HepG2 (cell line): Measurements from ENCODE around the gene LTBR. TPM values are rescaled to one million over a fixed set of nuclear protein-coding genes. Genes with fewer than 3 reads are reported as not detected.
A peak's percentile ranks its signal among the peaks of the same experiment; 100 is the strongest.

ENCODE experiments used
- CREBL2 ChIP-seq: sonication (generic); formaldehyde crosslinking; IDR thresholded peaks from 2 replicates; pipeline ENCODE4 v1.8.1; 2023; ENCODE audit warnings: missing genetic modification reagents, mild to moderate bottlenecking, borderline replicate concordance
- CREM ChIP-seq, 2 experiments: sonication (generic) in 1 of 2; formaldehyde crosslinking in 1 of 2; IDR thresholded peaks; 2 replicates each; pipeline versions ENCODE4 v1.4.0 to v1.6.1; 2016 to 2020; ENCODE audit warnings: antibody characterized with exemption in 1 of 2, mild to moderate bottlenecking in 1 of 2, missing genetic modification reagents in 1 of 2
- HIC2 ChIP-seq: sonication (generic); formaldehyde crosslinking; IDR thresholded peaks from 2 replicates; pipeline ENCODE4 v1.9.0; 2022; ENCODE audit warnings: low read depth, missing genetic modification reagents
- HNF1B ChIP-seq: sonication (generic); formaldehyde crosslinking; IDR thresholded peaks from 2 replicates; pipeline ENCODE4 v1.5.1; 2020; ENCODE audit warnings: mild to moderate bottlenecking, moderate library complexity, missing genetic modification reagents
- HOXA5 ChIP-seq: sonication (generic); formaldehyde crosslinking; IDR thresholded peaks from 2 replicates; pipeline ENCODE4 v1.4.0; 2020; ENCODE audit warnings: missing genetic modification reagents
- JUN ChIP-seq: sonication (generic); formaldehyde crosslinking; IDR thresholded peaks from 2 replicates; pipeline ENCODE4 v1.4.0; 2020; ENCODE audit warnings: mild to moderate bottlenecking, missing genetic modification reagents
- KAT7 ChIP-seq: IDR thresholded peaks from 2 replicates; pipeline ENCODE4 v1.6.1; 2018; ENCODE audit warnings: borderline replicate concordance, missing compliant biosample characterization
- KDM1A ChIP-seq: IDR thresholded peaks from 2 replicates; pipeline ENCODE4 v1.6.1; 2016; ENCODE audit warnings: missing compliant biosample characterization
- TEAD3 ChIP-seq: optimal IDR thresholded peaks from 2 replicates; pipeline ENCODE3; 2016; ENCODE audit warnings: borderline replicate concordance
- THAP11 ChIP-seq: IDR thresholded peaks from 2 replicates; pipeline ENCODE4 v1.6.1; 2016; ENCODE audit warnings: missing biosample characterization, missing genetic modification reagents
- ZFP36L2 ChIP-seq: sonication (generic); formaldehyde crosslinking; IDR thresholded peaks from 2 replicates; pipeline ENCODE4 v1.4.0; 2020; ENCODE audit warnings: missing genetic modification reagents
- ZHX2 ChIP-seq, 2 experiments: sonication (generic) in 1 of 2; formaldehyde crosslinking in 1 of 2; IDR thresholded peaks; 2 replicates each; pipeline versions ENCODE4 v1.6.1 to v1.9.0; 2014 to 2022; ENCODE audit warnings: antibody characterized with exemption in 1 of 2, borderline replicate concordance in 1 of 2, inconsistent platforms in 1 of 2, low read depth in 1 of 2, missing genetic modification reagents in 1 of 2
- ZNF136 ChIP-seq: sonication (generic); formaldehyde crosslinking; IDR thresholded peaks from 2 replicates; pipeline ENCODE4 v1.8.1; 2022; ENCODE audit warnings: low read depth, mild to moderate bottlenecking, moderate library complexity, missing genetic modification reagents
- ZNF235 ChIP-seq: sonication (generic); formaldehyde crosslinking; IDR thresholded peaks from 2 replicates; pipeline ENCODE4 v1.8.1; 2023; ENCODE audit warnings: mild to moderate bottlenecking, missing genetic modification reagents, borderline replicate concordance
- ZNF510 ChIP-seq: sonication (generic); formaldehyde crosslinking; IDR thresholded peaks from 2 replicates; pipeline ENCODE4 v1.4.0; 2020; ENCODE audit warnings: low read depth, mild to moderate bottlenecking, missing genetic modification reagents
- ZNF556 ChIP-seq: sonication (generic); formaldehyde crosslinking; IDR thresholded peaks from 2 replicates; pipeline ENCODE4 v1.4.0; 2020; ENCODE audit warnings: mild to moderate bottlenecking, missing genetic modification reagents, borderline replicate concordance
- polyA plus RNA-seq, 8 experiments: library from polyadenylated mRNA; depleted of rRNA in 3 of 8; stranded (reverse) in 7 of 8; unstranded in 1 of 8; fragments of >200 nt; fragmentation: Illumina TruSeq in 4 of 8; extraction: Trizol in 4 of 8; gene quantifications; 2 replicates each; pipeline versions ENCODE4 v1.2.1 to v1.2.3, GENCODE V29; 2011 to 2016; ENCODE audit warnings: low read depth in 4 of 8, missing spikeins in 1 of 8, mixed read lengths in 1 of 8; ENCODE audit not compliant: insufficient read depth in 1 of 8
- total RNA-seq, 5 experiments: library from RNA; depleted of rRNA; stranded (reverse); fragments of >200 nt; fragmentation: Illumina TruSeq; extraction: Trizol; gene quantifications; 2 replicates each; pipeline ENCODE4 v1.2.3, GENCODE V29; 2016; ENCODE audit warnings: low read depth in 1 of 5
- TF ChIP-seq, protein P1 (sequence below): sonication (generic); formaldehyde crosslinking; IDR thresholded peaks from 2 replicates; pipeline ENCODE4 v1.5.0; 2020; ENCODE audit warnings: mild to moderate bottlenecking, missing genetic modification reagents, moderate library complexity

Gene LTBR
- total and polyA plus RNA-seq, 2 of the 13 experiments (the other 11 are each of a cell fraction or from before 2014, with no cell fraction given): 31.4 to 34.8 TPM

- TF ChIP-seq, protein P1, sequence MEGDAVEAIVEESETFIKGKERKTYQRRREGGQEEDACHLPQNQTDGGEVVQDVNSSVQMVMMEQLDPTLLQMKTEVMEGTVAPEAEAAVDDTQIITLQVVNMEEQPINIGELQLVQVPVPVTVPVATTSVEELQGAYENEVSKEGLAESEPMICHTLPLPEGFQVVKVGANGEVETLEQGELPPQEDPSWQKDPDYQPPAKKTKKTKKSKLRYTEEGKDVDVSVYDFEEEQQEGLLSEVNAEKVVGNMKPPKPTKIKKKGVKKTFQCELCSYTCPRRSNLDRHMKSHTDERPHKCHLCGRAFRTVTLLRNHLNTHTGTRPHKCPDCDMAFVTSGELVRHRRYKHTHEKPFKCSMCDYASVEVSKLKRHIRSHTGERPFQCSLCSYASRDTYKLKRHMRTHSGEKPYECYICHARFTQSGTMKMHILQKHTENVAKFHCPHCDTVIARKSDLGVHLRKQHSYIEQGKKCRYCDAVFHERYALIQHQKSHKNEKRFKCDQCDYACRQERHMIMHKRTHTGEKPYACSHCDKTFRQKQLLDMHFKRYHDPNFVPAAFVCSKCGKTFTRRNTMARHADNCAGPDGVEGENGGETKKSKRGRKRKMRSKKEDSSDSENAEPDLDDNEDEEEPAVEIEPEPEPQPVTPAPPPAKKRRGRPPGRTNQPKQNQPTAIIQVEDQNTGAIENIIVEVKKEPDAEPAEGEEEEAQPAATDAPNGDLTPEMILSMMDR (CRISPR knock-in tag): no peak
- TF ChIP-seq ZNF556 (CRISPR knock-in tag) (no peak), CREBL2 (CRISPR knock-in tag) (no peak), JUN (CRISPR knock-in tag) (0 out of 2 replicates have a peak, but pooled peaks have one; percentile 27), KDM1A (no peak), ZNF136 (CRISPR knock-in tag) (no peak), ZHX2 (IDR thresholded peaks at IDR 0.05; ENCODE audit: low read depth) (no peak), ZHX2 (CRISPR knock-in tag; IDR thresholded peaks at IDR 0.05; ENCODE audit: borderline replicate concordance) (no peak), THAP11 (peak; percentile 27; the same call in 1 of the 2 replicates), ZFP36L2 (no peak), HNF1B (CRISPR knock-in tag) (peak; percentile 43; the same call in 1 of the 2 replicates), HIC2 (peak; percentile 82), HOXA5 (CRISPR knock-in tag) (0 out of 2 replicates have a peak, but pooled peaks have one; percentile 46), TEAD3 (CRISPR knock-in tag) (peak; percentile 92), ZNF235 (CRISPR knock-in tag) (0 out of 2 replicates have a peak, but pooled peaks have one; percentile 37), CREM (IDR thresholded peaks at IDR 0.05) (peak; percentile 64; the same call in 1 of the 2 replicates), CREM (CRISPR knock-in tag; IDR thresholded peaks at IDR 0.05) (no peak), KAT7 (no peak), ZNF510 (no peak)
Measured at GRCh38 chr12:6372403-6373003, 11.5 kb upstream of the LTBR start (continued).
